Epidermal melanocyte (primary cell): ENCODE measurements around the gene IL1R2.
"Not testable (repeated sequence)": the region's sequence is repeated elsewhere in the genome, so short reads cannot be mapped to it uniquely, and the experiment has no call there.

Experiments
- DNase-seq: peaks from one replicate; pipeline ENCODE4 v3.0.0; 2011; ENCODE audit warnings: low spot score; ENCODE audit not compliant: insufficient read length

Gene IL1R2

DNA sequence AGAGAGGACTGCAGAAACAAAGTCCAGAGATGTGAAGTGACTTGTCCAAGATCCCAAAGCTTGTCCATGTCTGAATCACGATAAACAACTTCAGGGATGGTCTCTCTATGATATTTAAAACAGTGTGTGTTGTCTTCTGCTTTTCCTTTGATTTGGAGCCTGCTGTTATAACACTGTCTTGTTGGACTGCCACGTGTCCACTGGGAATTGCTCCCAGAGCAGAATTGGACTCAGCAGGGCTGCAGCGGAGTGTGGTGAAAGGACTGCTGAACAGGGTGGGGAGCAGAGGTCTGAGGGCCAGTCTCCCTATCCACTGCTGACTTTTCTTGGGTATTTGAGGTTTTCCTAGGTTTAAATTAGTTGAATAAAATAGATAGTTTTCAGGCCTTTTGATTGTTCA is 68.3 kb downstream of the IL1R2 start:
- no peak for DNase-seq

DNA sequence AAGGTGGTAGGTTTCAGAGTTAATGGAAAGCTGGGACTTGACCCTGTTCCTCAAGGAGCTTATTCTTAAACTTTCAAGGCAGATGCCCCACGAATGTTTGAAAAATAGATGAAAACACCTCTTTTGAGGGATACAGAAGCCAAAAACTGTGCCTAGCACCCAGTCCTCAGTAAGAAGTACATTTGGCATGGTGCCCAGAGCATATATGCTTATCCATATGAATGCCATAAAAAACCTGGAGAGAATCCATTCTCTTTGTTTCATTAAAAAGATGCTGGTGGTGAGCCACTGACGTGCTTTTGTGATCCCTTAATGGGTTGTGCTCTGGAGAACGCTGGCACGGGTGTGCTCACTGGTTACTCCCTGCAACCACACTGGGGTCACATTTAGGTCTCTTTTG is 69.0 kb downstream of the IL1R2 start:
- DNase-seq = no peak

DNA sequence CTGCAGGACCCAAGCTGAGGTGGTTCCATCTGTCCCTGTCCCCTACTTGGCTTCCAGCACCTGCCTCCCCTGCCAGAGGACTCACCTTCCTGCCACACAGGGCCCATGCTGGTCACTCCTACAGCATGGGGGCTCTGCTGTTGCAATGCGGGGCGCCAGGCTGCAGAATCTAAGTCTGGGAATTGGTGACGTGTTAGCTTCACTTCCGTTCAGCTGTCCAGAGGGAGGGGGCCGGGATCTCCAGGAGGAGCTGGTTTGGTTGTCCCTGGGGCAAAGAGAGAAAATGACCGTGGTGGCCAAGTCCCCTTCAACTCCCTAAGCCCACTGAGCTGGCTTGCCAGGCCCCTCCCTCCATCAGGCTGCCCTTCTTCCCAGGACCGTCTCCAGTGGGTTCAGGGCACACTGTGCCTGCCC is 69.5 kb downstream of the IL1R2 start:
- DNase-seq = no peak

DNA sequence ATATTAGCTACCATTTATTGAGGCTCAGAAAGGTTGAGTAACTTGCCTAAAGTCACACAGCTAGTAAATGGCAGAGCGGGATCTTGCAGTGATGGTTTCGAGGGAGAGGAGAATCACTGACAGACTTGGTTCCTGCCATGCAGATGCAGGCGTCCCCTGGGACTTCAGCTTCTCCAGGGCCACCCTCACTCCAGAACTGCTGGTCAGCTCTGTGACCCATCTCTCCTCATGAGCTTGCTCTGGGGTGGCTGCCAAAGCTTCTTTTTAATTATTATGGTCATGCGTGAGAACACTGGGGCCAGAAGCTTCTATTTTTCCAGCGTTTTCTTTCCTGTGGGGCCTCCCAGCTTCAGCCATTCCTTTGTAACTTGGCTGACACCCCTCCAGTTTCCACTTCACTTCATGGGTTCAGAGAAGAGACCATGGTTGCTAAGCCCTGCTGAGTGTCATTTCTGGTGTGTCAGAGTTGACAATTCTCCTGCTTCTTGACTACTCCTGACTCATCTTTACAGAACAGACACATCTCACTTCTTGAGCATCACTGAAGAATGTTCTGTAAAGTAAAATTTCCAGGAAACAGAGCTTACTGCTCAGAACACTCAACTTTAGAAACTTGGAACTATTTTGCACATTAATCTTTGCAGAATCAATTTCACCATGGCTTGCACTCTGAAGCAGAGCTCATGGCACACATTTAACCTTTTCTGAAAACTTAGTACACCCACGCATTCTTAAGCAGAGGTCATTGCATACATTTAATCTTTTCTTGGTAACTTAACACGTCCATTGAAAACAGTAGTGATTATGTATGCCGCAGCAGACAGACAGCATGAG is 70.4 kb downstream of the IL1R2 start:
- no peak for DNase-seq

DNA sequence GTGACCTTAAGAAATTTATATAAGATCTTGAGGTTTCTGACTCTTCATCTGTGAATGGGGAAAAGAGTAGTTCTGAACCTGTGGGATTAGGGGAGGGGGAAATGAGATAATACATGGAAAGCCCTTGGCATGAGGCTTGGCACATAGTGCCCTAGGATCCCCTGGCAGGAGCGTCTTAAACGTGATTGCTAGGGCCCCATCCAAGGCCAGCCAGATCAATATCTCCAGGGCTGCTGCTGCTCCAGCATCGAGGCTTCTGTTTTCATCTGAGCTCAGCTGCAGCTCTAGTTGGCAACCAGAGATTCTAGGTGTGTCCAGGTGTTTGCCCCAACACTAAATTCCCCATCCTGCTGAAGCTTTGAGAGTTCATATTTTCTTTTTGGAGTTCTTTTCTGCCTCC is 71.0 kb downstream of the IL1R2 start:
- no peak for DNase-seq

DNA sequence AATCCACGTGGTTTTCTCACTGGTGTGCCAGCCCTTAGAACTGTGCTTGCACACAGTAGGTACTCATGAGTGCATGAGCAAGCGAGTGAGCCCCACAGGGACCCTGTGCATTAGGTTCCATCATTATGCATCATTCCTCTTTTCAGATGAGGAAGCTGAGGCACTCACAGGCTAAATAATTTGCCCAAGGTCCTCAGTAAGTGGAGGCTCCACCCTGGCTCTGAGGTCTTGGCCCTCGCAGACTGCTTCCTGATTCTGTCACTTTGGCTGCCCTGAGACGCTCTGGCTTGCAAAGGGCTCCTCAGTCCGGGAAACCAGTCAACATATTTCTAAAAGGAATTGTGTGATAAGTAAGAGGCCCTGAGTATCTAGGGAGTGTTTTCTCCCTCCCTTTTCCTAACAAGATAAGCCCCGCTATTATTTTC is 71.7 kb downstream of the IL1R2 start:
- no peak for DNase-seq

DNA sequence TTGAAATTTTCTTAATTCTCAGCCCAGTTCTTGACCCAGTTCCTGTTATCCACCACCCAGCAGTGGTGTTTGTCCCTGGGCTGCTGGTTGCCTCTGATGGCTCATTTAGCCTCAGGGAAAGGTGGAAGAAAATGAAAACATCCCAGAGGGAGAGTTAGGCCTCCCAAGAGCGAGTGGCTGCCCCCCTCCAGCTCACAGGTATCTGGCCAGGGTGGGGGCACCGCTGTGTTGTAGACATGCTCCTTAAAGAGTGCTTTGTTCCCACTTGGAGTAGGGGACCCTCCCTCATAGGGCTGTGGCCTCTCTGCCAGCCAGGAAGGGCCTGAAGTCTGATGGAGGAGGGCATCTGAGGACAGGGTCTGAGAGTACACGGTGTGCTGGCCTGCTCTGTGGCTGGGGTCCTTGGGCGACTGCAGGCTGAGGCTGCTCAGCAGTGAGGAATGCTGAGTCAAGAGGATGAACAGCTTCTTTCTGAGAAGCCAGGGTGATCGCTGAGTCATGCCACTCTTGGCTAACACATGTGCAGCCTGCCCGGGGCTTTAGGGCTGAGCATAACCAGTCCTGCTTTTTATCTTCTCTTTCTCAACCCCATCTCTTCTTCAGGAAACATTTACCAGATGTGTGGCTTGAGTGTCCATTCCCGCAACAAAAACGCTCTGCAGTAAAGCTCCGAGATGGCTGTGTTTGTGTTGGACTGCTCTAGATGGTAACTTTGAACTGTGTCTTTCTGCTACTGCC is 72.3 kb downstream of the IL1R2 start:
- peak; percentile 87 for DNase-seq

DNA sequence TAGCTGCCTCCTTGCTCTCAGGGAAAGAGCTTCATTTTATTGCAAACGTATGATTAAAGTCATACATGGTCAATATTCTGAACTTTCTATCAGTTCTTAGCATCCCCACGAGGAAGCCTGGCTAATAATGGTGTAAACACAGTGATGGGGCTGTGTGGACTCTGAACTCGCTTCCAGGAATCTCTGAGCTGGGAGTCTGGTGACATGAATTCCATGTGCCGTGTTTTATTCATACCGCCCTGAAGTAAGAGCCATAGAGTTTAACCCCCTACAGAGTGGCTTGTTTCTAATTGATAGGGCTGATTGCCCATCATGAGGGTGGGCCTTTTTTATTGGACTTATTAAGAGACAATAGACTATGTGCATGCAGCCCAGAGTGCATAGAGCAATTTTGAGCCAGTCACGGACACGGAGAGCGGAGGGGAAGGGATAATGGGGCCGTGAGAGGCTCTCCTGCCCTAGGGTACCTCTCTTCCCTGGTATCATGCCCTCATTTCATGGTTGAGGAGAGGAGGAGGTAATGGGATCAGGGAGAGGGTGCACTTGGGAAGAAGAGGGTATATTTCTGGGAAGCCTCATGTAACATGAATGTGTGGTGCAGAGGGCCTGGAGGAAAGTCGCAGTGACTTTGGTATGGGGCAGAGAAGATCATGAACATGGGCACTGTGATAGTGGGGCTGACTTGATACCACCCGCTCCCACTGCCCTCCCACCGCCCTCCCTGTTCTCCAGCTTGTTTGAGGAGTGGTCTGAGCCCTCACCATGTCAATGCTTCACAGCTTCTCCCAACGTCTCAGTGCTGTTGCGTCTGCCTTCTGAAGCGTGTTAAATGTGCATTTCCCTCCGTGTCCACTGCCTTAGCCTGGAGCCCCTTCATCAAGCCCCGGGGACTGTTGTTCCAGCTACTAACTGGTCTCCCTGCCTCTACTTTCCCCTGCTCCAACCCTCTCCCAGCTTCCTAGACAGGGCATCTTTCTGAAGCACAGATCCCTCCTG is 73.2 kb downstream of the IL1R2 start:
- no peak for DNase-seq

DNA sequence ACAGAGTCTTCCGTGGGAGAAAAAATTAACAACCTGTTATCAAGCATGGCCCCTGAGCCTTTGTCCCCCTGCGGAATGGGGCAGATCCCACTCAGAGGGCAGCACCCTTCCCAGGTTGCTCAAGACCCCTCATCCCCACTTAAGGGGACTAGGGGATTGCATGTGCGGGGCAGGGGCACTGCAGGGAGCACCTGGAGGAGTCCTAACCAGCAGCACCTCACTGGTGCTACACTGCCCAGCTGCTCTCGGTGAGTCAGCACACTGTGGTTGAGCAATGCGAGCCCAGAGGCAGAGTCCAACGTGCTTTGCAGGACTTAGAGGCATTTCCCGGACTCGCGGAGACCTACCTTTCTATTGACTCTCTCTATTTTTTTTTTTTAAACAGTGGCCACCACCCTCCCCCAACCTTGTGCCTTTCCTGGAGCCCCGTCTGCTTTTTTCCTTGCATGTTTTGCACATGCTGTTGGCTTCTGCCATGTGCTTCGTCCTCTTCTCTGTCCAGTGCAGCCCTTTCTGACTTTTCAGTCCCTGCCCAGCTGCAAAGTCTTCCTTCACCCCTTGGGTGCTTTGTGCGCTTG is 74.0 kb downstream of the IL1R2 start:
- DNase-seq = no peak

DNA sequence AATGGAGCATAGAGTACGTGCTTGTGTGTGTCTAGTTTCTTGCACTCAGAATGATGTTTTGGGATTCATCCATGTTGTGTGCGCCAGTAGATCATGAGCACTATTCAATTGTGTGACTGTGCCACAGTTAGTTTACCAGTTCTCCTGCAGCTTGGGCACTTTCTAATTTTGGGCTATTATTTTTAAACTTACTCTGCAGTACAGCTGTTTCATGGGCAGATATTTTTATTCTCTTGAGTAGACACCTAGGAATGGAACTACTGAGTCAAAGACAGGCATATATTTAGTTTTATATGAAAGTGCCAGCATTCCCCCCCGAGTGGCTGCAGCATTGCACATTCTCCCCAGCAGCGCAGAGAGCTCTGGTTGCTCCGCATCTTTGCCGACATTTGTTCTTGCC is 74.8 kb downstream of the IL1R2 start:
- no peak for DNase-seq

DNA sequence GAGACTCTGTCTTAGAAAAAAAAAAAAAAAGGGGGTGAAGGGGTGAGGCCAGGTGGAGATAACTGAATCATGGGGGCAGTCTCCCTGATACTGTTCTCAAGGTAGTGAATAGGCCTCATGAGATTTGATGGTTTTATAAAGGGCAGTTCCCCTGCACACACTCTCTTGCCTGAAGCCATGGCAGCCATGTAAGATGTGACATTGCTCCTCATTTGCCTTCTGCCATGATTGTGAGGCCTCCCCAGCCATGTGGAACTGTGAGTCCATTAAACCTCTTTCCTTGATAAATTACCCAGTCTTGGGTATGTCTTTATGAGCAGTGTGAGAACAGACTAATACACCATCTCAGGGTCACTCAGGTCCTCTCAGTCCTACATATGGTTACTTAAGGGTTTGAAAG is 76.4 kb downstream of the IL1R2 start:
- DNase-seq = not testable (repeated sequence)

DNA sequence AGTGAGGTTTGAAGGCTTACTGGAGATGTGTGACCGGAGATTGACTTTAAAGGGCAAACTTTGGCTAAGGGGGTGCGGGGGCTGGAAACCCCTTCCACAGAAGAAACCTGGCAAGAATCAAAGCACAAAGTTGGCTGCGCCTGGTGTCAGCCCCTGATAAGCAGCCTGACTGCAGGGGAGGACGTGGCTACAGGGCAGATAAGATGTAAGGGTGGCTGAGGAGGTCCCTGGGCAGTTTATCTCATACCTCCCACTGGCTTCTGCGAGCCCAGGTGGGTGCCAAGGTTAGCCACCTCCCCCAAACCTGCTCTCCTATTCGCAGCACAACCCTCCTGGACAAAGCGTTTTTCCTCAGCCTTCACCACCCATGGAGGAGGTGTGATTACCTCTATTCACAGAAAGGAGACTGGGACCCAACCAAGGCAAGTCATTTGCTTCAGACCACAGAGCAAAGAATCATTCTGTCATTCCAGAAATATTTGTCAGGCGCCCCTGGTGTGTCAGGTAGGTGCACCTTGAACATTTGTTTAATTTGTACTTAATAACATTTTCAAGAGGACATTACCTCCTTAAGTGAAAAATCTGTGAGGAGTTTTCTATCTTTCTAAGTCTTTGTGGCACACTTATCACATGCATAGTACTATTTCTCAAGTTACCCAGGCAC is 77.7 kb downstream of the IL1R2 start:
- DNase-seq = no peak

DNA sequence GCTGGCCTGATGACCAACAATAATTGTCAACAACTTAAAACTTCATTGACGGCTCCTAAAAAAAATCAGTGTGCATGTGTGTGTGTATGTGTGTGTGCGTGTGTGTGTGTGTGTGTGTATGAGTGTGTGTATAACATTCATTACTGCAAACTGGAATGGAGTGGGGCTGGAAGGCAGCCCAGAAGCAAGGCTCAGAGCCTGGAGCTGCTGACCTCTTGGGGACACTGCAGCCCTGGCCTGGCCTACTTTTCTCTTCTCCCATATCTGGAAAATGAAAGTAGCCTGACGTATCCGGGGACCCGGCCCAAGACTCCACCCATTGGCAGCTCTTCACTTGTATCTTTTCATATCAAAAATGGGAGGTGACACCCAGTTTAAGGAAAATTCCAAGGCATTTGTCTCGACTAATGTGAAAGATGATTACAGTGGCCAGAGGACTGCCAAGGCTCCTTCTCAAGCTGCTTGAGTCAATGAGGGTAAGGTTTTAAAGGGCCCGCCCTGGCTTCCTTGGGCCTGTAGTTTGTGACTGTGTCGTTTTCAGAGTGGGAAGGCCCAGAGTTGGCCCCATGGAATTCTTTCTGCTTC is 78.4 kb downstream of the IL1R2 start:
- DNase-seq = no peak

DNA sequence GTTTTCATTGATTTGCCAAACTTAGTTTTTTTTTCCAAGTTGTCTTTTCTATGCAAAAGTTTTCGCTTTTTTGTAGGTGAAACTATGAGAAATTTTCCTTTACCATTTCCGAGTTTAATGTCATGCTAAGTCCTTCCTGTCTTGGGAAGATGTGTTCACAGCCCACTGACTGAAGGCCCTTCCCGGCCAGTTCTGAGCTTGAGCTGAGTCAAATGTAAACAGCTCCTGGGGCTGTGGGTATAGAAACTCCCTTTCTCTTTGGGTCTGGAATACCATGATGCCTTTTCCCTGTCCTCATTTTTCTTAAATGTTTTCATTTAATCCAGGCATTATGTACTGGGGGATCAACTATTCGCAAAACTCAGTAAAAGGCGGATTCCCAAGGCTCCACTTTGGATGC is 81.0 kb downstream of the IL1R2 start:
- DNase-seq = no peak

DNA sequence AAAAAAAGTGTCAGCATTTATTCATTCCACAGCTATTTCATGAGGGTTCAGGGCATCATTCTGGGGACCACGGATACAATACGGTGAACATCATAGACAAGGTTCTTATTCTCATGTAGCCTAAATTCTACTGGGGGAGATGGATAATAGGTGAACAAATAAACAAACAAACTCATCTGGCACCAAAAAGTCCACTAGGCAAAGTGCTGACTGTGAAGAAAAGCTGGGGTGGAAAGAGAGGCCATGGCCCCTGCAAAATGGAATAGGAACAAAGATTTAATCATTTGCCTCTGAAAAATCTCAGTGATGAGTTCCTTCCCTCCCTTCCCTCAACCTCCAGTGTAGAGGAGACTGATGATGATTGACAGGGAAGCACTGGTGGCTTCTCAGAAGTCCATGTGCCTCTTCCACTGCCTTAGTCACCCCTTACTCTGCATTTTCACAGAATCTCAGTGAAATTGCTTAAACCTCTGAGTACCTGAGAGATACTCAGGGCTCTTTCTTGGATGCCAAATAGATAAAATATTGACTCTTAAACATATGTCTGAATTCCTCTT is 81.5 kb downstream of the IL1R2 start:
- DNase-seq = no peak

DNA sequence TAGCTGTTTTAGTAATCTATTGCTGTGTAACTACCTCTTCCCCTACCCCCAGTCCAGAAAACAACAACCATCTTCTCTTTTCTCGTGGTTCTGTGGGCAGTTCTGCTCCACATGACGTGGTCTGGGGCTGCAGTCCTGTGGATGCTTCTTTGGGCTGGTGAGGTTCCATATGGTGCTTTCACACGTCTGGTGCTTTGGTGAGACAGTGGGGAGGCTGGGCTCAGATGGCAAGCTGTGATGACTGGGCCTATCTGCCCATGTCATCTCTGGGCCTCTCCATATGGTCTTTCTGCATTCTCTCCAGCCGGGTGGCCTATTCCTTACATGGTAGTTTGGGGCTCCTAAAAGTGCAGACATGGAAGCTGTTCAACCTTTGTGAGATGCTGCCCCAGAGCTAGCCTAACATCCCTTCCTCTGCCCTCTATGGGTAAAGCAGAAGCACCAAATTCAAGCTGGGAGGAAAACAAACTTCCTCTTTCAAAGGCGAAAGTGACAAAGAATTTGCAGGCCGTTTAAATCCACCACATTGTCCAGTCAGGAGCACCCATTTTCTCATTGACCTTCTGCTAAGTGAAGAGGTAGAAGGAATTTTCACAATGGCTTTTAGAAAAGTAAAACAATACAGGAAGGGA is 82.5 kb downstream of the IL1R2 start:
- no peak for DNase-seq

DNA sequence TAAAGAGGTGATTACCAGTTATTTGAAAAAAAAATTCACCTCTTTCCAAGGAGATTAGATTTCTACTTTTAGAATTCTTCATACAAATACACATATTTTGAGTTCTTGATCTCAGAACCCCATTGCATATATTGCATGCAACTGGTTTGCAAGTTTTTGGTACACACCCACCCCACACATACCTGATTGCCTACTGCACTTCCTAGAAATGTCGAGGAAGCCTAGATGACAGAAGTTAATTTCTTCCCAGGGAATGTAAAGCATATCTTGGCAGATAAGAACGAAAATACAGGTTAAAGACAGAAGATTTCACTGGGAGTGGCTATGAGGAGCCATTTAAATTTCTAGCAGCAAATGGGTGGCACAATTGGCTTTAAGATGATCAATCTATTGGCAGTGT is 83.7 kb downstream of the IL1R2 start:
- no peak for DNase-seq

DNA sequence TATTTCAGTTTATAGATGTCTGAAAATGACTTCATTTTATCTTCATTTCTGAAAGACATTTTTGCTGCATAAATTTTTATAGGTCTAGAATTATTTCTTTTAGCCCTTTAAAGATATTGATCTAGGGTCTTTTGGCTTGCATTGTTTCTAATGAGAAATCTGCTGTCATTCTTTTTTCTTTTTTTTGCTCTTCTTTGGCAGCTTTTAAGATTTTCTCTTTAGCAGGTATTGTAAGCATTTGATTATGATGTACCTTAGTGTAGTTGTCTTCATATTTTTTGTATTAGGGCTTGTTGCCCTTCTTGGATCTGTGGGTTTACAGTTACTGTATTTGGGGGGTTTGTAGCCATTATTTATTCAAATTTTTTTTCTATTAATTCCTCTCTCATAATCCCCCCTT is 84.8 kb downstream of the IL1R2 start:
- DNase-seq = no peak
